Esophagus squamous epithelium (tissue), 5 donors: ENCODE results near the gene ART3. TPM values are rescaled to one million over a fixed set of nuclear protein-coding genes. Genes with fewer than 3 reads are reported as not detected.

ENCODE experiments used
- DNase-seq: peaks from one replicate; lab custom pipeline; 2025; lab: John Stamatoyannopoulos, UW
- H3K27ac ChIP-seq, 4 donors: fragments of 200-600 bp; sonication (generic); one replicate each; pipeline ENCODE4 v1.5.1; 2016 to 2019; ENCODE audit warnings: mild to moderate bottlenecking in 1 of 4
- H3K27me3 ChIP-seq, 4 donors: fragments of 200-600 bp; sonication (generic); 1 replicate in 3 of 4; 2 replicates in 1 of 4; pipeline versions ENCODE4 v1.5.1 to v1.6.0; 2017 to 2021; ENCODE audit warnings: antibody characterized with exemption in 1 of 4
- H3K36me3 ChIP-seq, 3 donors: fragments of 200-600 bp; sonication (generic); one replicate each; pipeline ENCODE4 v1.5.1; 2016 to 2019
- H3K4me1 ChIP-seq, 3 donors: fragments of 200-600 bp; sonication (generic); one replicate each; pipeline ENCODE4 v1.5.1; 2017 to 2019
- H3K4me3 ChIP-seq, 4 donors: fragments of 200-600 bp; sonication (generic); 1 replicate in 3 of 4; 2 replicates in 1 of 4; pipeline ENCODE4 v1.5.1; 2016 to 2019; ENCODE audit warnings: mild to moderate bottlenecking in 2 of 4, moderate library complexity in 1 of 4
- H3K9me3 ChIP-seq, 3 donors: fragments of 200-600 bp; sonication (generic); one replicate each; pipeline ENCODE4 v1.5.1; 2016 to 2019
- CTCF ChIP-seq, 6 experiments: fragments of 450-650 bp in 4 of 6; fragments of 200-600 bp in 2 of 6; sonication (generic) in 2 of 6; IDR thresholded peaks; one replicate each; pipeline ENCODE4 v1.5.1; 2016 to 2019; ENCODE audit warnings: antibody characterized with exemption in 6 of 6, mild to moderate bottlenecking in 4 of 6, moderate library complexity in 4 of 6
- POLR2A ChIP-seq, 4 donors: fragments of 450-650 bp; IDR thresholded peaks; one replicate each; pipeline ENCODE4 v1.6.1; 2017; ENCODE audit warnings: antibody characterized with exemption in 4 of 4, mild to moderate bottlenecking in 4 of 4, moderate library complexity in 3 of 4
- WGBS, 2 donors: methylation state at CpG; one replicate each; pipeline ENCODE4 v1.1.5; 2018; 5-methylcytosine and 5-hydroxymethylcytosine counted together
- intact Hi-C: fragments of 100-400 bp; cut with DNase I; formaldehyde crosslinking; loops from one replicate; pipeline ENCODE4 v1.15.0; 2022
- total RNA-seq, 4 donors: library from RNA; depleted of rRNA; stranded (reverse); fragments of >200 nt; gene quantifications; one replicate each; pipeline ENCODE4 v1.1.0, GENCODE V29; 2016
- donor health status: DM: yes; HTN: yes; CAD: no.

ART3 gene
- total RNA-seq, 4 donors from 2014 or later: 0.85 to 2.7 (median 1.7) TPM

- DNase-seq: no peak
- no peaks in the 10 kb centered on the region for H3K27me3 ChIP-seq
- peak overlapping the region; percentile 80 to 96 (median 88) for H3K4me3 ChIP-seq
- peak overlapping the region; percentile 92 to 95 (median 94) for H3K27ac ChIP-seq
- WGBS, 2 donors: 1% methylated on average over 20 to 29 of the region's 31 CpGs
- H3K4me1 ChIP-seq: peaks cover 10 to 43% (median 12%) of the 10 kb centered on the region in 3 donors
- peaks cover 0 to 16% (median 0%) of the 10 kb centered on the region in 3 donors for H3K36me3 ChIP-seq
- intact Hi-C loops: no loop called here
- TF ChIP-seq CTCF (IDR thresholded peaks at IDR 0.05) (no peak), POLR2A (IDR thresholded peaks at IDR 0.05) (no peak)
- no peaks in the 10 kb centered on the region for H3K9me3 ChIP-seq
Measured at GRCh38 chr4:76147454-76148141, 73.1 kb downstream of the ART3 start.

- DNase-seq: peak; percentile 74
- Histone ChIP-seq H3K27me3 (no peaks in the 10 kb centered on the region), H3K27ac (peak within 1 kb of the TSS; percentile 92 to 95 (median 94)), H3K4me3 (peak within 1 kb of the TSS; percentile 80 to 96 (median 88)), H3K36me3 (peaks cover 0 to 9% (median 0%) of the 10 kb centered on the region in 3 donors), H3K4me1 (peaks cover 10 to 43% (median 12%) of the 10 kb centered on the region in 3 donors), H3K9me3 (no peaks in the 10 kb centered on the region)
- TF ChIP-seq POLR2A (IDR thresholded peaks at IDR 0.05) (peak in 3 of 4 donors; percentile 16 to 82 (median 67)), CTCF (IDR thresholded peaks at IDR 0.05) (no peak)
- 0 to 1% methylated on average over 16 to 20 of the region's 47 CpGs for WGBS, 2 donors
- intact Hi-C loops: no loop called here
Measured at GRCh38 chr4:76148142-76148865, 73.8 kb downstream of the ART3 start, which contains the start of gene NUP54. Gene NUP54 (minus strand): TSS chr4:76148397. CDS start chr4:76148374, 23 bp downstream.

- no peak overlapping the region for H3K4me3 ChIP-seq
- no peak overlapping the region for H3K27ac ChIP-seq
- DNase-seq: no peak
- TF ChIP-seq CTCF (IDR thresholded peaks at IDR 0.05): no peak
- no peaks in the 10 kb centered on the region for H3K9me3 ChIP-seq
- H3K36me3 ChIP-seq: peaks cover 0 to under 1% (median 0%) of the 10 kb centered on the region in 3 donors
- H3K27me3 ChIP-seq: no peaks in the 10 kb centered on the region
- intact Hi-C loops: no loop called here
- WGBS, 2 donors: 78 to 79% methylated on average over 2 of the region's 2 CpGs
- peaks cover 0 to 12% (median 0%) of the 10 kb centered on the region in 3 donors for H3K4me1 ChIP-seq
Measured at GRCh38 chr4:76153356-76153755, 78.8 kb downstream of the ART3 start.

GRCh38 chr4:76155979-76156378, 81.5 kb downstream of the ART3 start:
- no peak for DNase-seq
- Histone ChIP-seq H3K36me3 (peaks cover 4 to 27% (median 6%) of the 10 kb centered on the region in 3 donors), H3K4me1 (no peaks in the 10 kb centered on the region), H3K27ac (no peak overlapping the region), H3K27me3 (no peaks in the 10 kb centered on the region), H3K4me3 (no peak overlapping the region), H3K9me3 (no peaks in the 10 kb centered on the region)
- intact Hi-C loops: no loop called here
- TF ChIP-seq CTCF (IDR thresholded peaks at IDR 0.05): no peak
- no peak for TF ChIP-seq POLR2A (IDR thresholded peaks at IDR 0.05)
- WGBS, 2 donors: 91 to 100% methylated on average over 3 of the region's 3 CpGs

- no peak for DNase-seq
Measured at GRCh38 chr4:76156635-76157034, 82.1 kb downstream of the ART3 start.

More at GRCh38 chr4:76156635-76157034, 82.1 kb downstream of the ART3 start:
- Histone ChIP-seq H3K36me3 (peaks cover 8 to 33% (median 9%) of the 10 kb centered on the region in 3 donors), H3K27me3 (no peaks in the 10 kb centered on the region), H3K4me1 (no peaks in the 10 kb centered on the region), H3K9me3 (no peaks in the 10 kb centered on the region), H3K27ac (no peak overlapping the region), H3K4me3 (no peak overlapping the region)
- TF ChIP-seq CTCF (IDR thresholded peaks at IDR 0.05) (no peak), POLR2A (IDR thresholded peaks at IDR 0.05) (no peak)
- intact Hi-C loops: no loop called here
- WGBS, 2 donors: 0 to 2% methylated on average over 2 of the region's 2 CpGs
